CD4-positive, alpha-beta T cell treated with Interleukin-12 subunit alpha and Interleukin-12 subunit beta, for 1 hour (primary cell): ENCODE measurements around the gene RALGPS1.

Experiments used
- DNase-seq: peaks from one replicate; pipeline ENCODE4 v3.0.0-alpha.2; 2020

Gene RALGPS1

GRCh38 chr9:127269449-127269848 lies 354.9 kb downstream of the RALGPS1 start:
- no peak for DNase-seq
